Right hindlimb (tissue), 1 donor: ENCODE results near the gene BCL6B.
"Not testable (repeated sequence)": the region's sequence is repeated elsewhere in the genome, so short reads cannot be mapped to it uniquely, and the experiment has no call there.

ENCODE experiments used
- DNase-seq: peaks from one replicate; pipeline ENCODE4 v3.0.0-alpha.2; 2018

BCL6B gene

GRCh38 chr17:7022781-7023571 is at the start of gene BCL6B:
Gene BCL6B, plus strand, starts transcription at chr17:7023050. Its CDS starts 622 bp downstream, at chr17:7023672.
- DNase-seq = no peak

- not testable (repeated sequence) for DNase-seq
Observed at GRCh38 chr17:6979440-6979839, 43.4 kb upstream of the BCL6B start.

- no peak for DNase-seq
Observed at GRCh38 chr17:6981426-6981825, 41.4 kb upstream of the BCL6B start.

GRCh38 chr17:6985266-6985665 is 37.6 kb upstream of the BCL6B start:
- DNase-seq = no peak

- no peak for DNase-seq
Observed at GRCh38 chr17:6986676-6987075, 36.2 kb upstream of the BCL6B start.

- DNase-seq = no peak
Observed at GRCh38 chr17:6989779-6990178, 33.1 kb upstream of the BCL6B start.

- DNase-seq = not testable (repeated sequence)
Observed at GRCh38 chr17:6993613-6994056, 29.2 kb upstream of the BCL6B start.

GRCh38 chr17:6994118-6994598 is 28.7 kb upstream of the BCL6B start:
- no peak for DNase-seq

GRCh38 chr17:6994666-6995256 is 28.1 kb upstream of the BCL6B start:
- no peak for DNase-seq

GRCh38 chr17:6995500-6996255 is 27.2 kb upstream of the BCL6B start, which contains the start of gene ALOX12:
Gene ALOX12, plus strand, starts transcription at chr17:6996049. Its CDS starts 69 bp downstream, at chr17:6996118.
- DNase-seq = no peak

- no peak for DNase-seq
Observed at GRCh38 chr17:6996256-6997011, 26.4 kb upstream of the BCL6B start.

GRCh38 chr17:6997171-6997570 is 25.7 kb upstream of the BCL6B start:
- no peak for DNase-seq

- DNase-seq = no peak
Observed at GRCh38 chr17:6998855-6999508, 23.9 kb upstream of the BCL6B start.

GRCh38 chr17:7001318-7001961 is 21.4 kb upstream of the BCL6B start:
- no peak for DNase-seq

- no peak for DNase-seq
Observed at GRCh38 chr17:7002288-7003047, 20.4 kb upstream of the BCL6B start.

GRCh38 chr17:7003745-7004144 is 19.1 kb upstream of the BCL6B start:
- no peak for DNase-seq

- DNase-seq = no peak
Observed at GRCh38 chr17:7004398-7005253, 18.2 kb upstream of the BCL6B start.

GRCh38 chr17:7005716-7006115 is 17.1 kb upstream of the BCL6B start:
- DNase-seq = no peak

GRCh38 chr17:7007143-7007542 is 15.7 kb upstream of the BCL6B start:
- DNase-seq = no peak

GRCh38 chr17:7010523-7010922 is 12.3 kb upstream of the BCL6B start:
- DNase-seq = no peak
